ENCODE measurements around the gene TRIB2. TPM values are rescaled to one million over a fixed set of nuclear protein-coding genes. Genes with fewer than 3 reads are reported as not detected.
A peak's percentile ranks its signal among the peaks of the same experiment; 100 is the strongest.

The TRIB2 gene
- total RNA-seq, 2 experiments from 2014 or later = 9.2 to 11.0 TPM

- CTCF ChIA-PET = interaction anchor here (0.6 to 4.2 kb wide), 27 partner anchors 10 to 887 kb away, joined by 3 to 28 read pairs (median 4); no protein-coding TSS in a partner anchor
- Mint-ChIP-seq H3K4me3 (peak overlapping the region; percentile 96), H3K9me3 (no peaks in the 10 kb centered on the region), H3K36me3 (ENCODE audit: low read depth) (no peaks in the 10 kb centered on the region), H3K4me1 (ENCODE audit: low read depth) (peaks cover 34% of the 10 kb centered on the region), H3K27me3 (no peaks in the 10 kb centered on the region), H3K27ac (peak overlapping the region; percentile 89)
- TF ChIP-seq, protein P1, sequence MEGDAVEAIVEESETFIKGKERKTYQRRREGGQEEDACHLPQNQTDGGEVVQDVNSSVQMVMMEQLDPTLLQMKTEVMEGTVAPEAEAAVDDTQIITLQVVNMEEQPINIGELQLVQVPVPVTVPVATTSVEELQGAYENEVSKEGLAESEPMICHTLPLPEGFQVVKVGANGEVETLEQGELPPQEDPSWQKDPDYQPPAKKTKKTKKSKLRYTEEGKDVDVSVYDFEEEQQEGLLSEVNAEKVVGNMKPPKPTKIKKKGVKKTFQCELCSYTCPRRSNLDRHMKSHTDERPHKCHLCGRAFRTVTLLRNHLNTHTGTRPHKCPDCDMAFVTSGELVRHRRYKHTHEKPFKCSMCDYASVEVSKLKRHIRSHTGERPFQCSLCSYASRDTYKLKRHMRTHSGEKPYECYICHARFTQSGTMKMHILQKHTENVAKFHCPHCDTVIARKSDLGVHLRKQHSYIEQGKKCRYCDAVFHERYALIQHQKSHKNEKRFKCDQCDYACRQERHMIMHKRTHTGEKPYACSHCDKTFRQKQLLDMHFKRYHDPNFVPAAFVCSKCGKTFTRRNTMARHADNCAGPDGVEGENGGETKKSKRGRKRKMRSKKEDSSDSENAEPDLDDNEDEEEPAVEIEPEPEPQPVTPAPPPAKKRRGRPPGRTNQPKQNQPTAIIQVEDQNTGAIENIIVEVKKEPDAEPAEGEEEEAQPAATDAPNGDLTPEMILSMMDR (IDR thresholded peaks at IDR 0.05) = no peak
- no peak for DNase-seq
- no peak for ATAC-seq
- intact Hi-C loops (cut with micrococcal nuclease) = loop anchor here (5.0 kb wide), 4 partner anchors 213 to 423 kb away; no protein-coding TSS in a partner anchor
- POLR2A ChIA-PET = interaction anchor here (1.4 kb wide), 2 partner anchors 709 to 849 kb away, joined by 3 to 4 read pairs; no protein-coding TSS in a partner anchor
These were observed 1.3 kb upstream of the TRIB2 start for GRCh38 chr2:12715258-12716031.

GRCh38 chr2:12716032-12716281 lies 779 bp upstream of the TRIB2 start:
- H3K4me1 Mint-ChIP-seq (ENCODE audit: low read depth) = peaks cover 34% of the 10 kb centered on the region
- TF ChIP-seq, protein P1 (IDR thresholded peaks at IDR 0.05) = peak; percentile 74
- POLR2A ChIA-PET = interaction anchor here (1.4 kb wide), 2 partner anchors 709 to 850 kb away, joined by 3 to 4 read pairs; no protein-coding TSS in a partner anchor
- peak overlapping the region; percentile 96 for H3K4me3 Mint-ChIP-seq
- CTCF ChIA-PET = interaction anchor here (0.6 to 4.2 kb wide), 38 partner anchors 9 to 889 kb away, joined by 3 to 28 read pairs (median 4); no protein-coding TSS in a partner anchor
- peak overlapping the region; percentile 89 for H3K27ac Mint-ChIP-seq
- H3K9me3 Mint-ChIP-seq = no peaks in the 10 kb centered on the region
- intact Hi-C loops (cut with micrococcal nuclease) = loop anchor here (5.0 kb wide), 4 partner anchors 214 to 424 kb away; no protein-coding TSS in a partner anchor
- DNase-seq = peak; percentile 82
- no peaks in the 10 kb centered on the region for H3K36me3 Mint-ChIP-seq (ENCODE audit: low read depth)
- ATAC-seq = peak; percentile 35
- H3K27me3 Mint-ChIP-seq = no peaks in the 10 kb centered on the region

- H3K4me3 Mint-ChIP-seq = peak overlapping the region; percentile 96
- intact Hi-C loops (cut with micrococcal nuclease) = loop anchor here (5.0 kb wide), 4 partner anchors 215 to 425 kb away; no protein-coding TSS in a partner anchor
These were observed 667 bp downstream of the TRIB2 start for GRCh38 chr2:12717191-12718014.

GRCh38 chr2:12718015-12718671 lies 1.4 kb downstream of the TRIB2 start:
- CTCF ChIA-PET = interaction anchor here (0.6 to 4.2 kb wide), 15 partner anchors 9 to 889 kb away, joined by 3 to 28 read pairs (median 12); no protein-coding TSS in a partner anchor
- intact Hi-C loops (cut with micrococcal nuclease) = loop anchor here (5.0 kb wide), 4 partner anchors 216 to 426 kb away; no protein-coding TSS in a partner anchor

More at GRCh38 chr2:12717191-12718014, 667 bp downstream of the TRIB2 start:
- H3K27me3 Mint-ChIP-seq = no peaks in the 10 kb centered on the region
- peaks cover 47% of the 10 kb centered on the region for H3K4me1 Mint-ChIP-seq (ENCODE audit: low read depth)
- ATAC-seq (peak; percentile 22), DNase-seq (peak; percentile 60)
- H3K36me3 Mint-ChIP-seq (ENCODE audit: low read depth) = no peaks in the 10 kb centered on the region
- ChIA-PET POLR2A (interaction anchor here (0.6 to 1.4 kb wide), 6 partner anchors 10 to 851 kb away, joined by 3 to 4 read pairs (median 3); no protein-coding TSS in a partner anchor), CTCF (interaction anchor here (0.6 to 4.2 kb wide), 30 partner anchors 8 to 888 kb away, joined by 3 to 28 read pairs (median 5); no protein-coding TSS in a partner anchor)
- H3K9me3 Mint-ChIP-seq = no peaks in the 10 kb centered on the region
- peak overlapping the region; percentile 73 for H3K27ac Mint-ChIP-seq
- TF ChIP-seq, protein P1 (IDR thresholded peaks at IDR 0.05) = peak; percentile 56

More at GRCh38 chr2:12718015-12718671, 1.4 kb downstream of the TRIB2 start:
- Mint-ChIP-seq H3K27me3 (no peaks in the 10 kb centered on the region), H3K36me3 (ENCODE audit: low read depth) (no peaks in the 10 kb centered on the region), H3K9me3 (no peaks in the 10 kb centered on the region), H3K4me1 (ENCODE audit: low read depth) (peaks cover 53% of the 10 kb centered on the region), H3K27ac (peak overlapping the region; percentile 73), H3K4me3 (peak overlapping the region; percentile 96)
- ATAC-seq (no peak), DNase-seq (peak; percentile 34)
- POLR2A ChIA-PET = interaction anchor here (0.6 to 0.9 kb wide), 6 partner anchors 11 to 490 kb away, joined by 3 to 4 read pairs (median 3); no protein-coding TSS in a partner anchor
- TF ChIP-seq, protein P1 (IDR thresholded peaks at IDR 0.05) = no peak

Measured in activated CD8-positive, alpha-beta T cell treated with anti-CD3 and anti-CD28 coated beads for 36 hours (primary cell).